Measurements from ENCODE around the gene ABCG1.

Gene ABCG1

DNA sequence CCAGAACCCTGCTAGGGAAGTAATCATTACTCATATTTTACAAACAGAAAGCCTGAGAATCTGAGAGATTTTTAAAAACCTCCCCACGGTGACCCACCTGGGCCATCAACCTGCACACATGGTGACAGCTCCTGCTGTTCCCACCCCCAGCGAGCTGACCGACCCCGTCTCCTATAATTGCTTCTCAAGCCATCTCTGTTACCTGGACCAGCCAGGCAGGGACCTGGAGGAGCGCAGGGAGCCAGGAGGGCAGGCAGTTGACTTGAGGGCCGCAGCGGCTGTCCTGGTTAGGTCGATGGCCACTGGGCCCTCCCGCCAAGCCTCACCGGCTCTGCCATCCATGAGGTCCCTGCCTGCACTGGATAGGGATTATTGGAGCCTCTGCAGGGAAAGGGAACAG, 124.2 kb downstream of the ABCG1 start:
- Histone ChIP-seq H3K4me2 (ENCODE audit: low read length) (no peak overlapping the region), H2AFZ (no peak overlapping the region), H3K27me3 (ENCODE audit: control insufficient read depth, insufficient read depth, low read length) (no peaks in the 10 kb centered on the region), H3K4me3 (ENCODE audit: low read depth, low read length) (no peak overlapping the region), H3K9ac (no peak overlapping the region), H3K27ac (no peak overlapping the region), H3K79me2 (no peaks in the 10 kb centered on the region), H3K9me3 (ENCODE audit: control insufficient read depth, low read length) (no peaks in the 10 kb centered on the region), H3K36me3 (ENCODE audit: control insufficient read depth, insufficient read depth, low read length) (no peaks in the 10 kb centered on the region), H3K4me1 (no peaks in the 10 kb centered on the region)
- TF ChIP-seq, protein P1, sequence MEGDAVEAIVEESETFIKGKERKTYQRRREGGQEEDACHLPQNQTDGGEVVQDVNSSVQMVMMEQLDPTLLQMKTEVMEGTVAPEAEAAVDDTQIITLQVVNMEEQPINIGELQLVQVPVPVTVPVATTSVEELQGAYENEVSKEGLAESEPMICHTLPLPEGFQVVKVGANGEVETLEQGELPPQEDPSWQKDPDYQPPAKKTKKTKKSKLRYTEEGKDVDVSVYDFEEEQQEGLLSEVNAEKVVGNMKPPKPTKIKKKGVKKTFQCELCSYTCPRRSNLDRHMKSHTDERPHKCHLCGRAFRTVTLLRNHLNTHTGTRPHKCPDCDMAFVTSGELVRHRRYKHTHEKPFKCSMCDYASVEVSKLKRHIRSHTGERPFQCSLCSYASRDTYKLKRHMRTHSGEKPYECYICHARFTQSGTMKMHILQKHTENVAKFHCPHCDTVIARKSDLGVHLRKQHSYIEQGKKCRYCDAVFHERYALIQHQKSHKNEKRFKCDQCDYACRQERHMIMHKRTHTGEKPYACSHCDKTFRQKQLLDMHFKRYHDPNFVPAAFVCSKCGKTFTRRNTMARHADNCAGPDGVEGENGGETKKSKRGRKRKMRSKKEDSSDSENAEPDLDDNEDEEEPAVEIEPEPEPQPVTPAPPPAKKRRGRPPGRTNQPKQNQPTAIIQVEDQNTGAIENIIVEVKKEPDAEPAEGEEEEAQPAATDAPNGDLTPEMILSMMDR (IDR thresholded peaks at IDR 0.05): no peak

DNA sequence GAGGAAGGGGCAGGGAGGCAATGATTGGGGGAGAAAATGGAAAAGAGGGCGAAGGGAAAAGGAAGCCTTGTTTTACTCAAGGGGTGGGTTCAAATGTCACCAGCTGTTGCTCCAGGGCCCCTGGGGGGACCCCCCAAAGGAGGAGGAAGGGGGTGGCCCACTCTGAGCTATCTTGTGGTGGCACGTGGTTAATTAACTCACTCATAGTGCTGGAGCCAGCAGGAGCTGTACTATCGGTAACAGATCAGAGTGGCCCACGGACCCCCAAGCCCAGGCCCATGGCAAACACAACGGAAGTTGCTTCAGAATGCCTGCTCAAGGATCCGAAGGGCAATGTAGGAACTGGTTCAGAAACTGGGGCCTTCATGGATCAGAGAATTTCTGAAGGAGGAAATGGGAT, 124.6 kb downstream of the ABCG1 start:
- Histone ChIP-seq H3K4me1 (no peaks in the 10 kb centered on the region), H3K9me3 (ENCODE audit: control insufficient read depth, low read length) (no peaks in the 10 kb centered on the region), H2AFZ (no peak overlapping the region), H3K9ac (no peak overlapping the region), H3K4me2 (ENCODE audit: low read length) (no peak overlapping the region), H3K36me3 (ENCODE audit: control insufficient read depth, insufficient read depth, low read length) (no peaks in the 10 kb centered on the region), H3K27me3 (ENCODE audit: control insufficient read depth, insufficient read depth, low read length) (no peaks in the 10 kb centered on the region), H3K79me2 (no peaks in the 10 kb centered on the region), H3K4me3 (ENCODE audit: low read depth, low read length) (no peak overlapping the region), H3K27ac (no peak overlapping the region)
- TF ChIP-seq, protein P1 (IDR thresholded peaks at IDR 0.05): no peak

DNA sequence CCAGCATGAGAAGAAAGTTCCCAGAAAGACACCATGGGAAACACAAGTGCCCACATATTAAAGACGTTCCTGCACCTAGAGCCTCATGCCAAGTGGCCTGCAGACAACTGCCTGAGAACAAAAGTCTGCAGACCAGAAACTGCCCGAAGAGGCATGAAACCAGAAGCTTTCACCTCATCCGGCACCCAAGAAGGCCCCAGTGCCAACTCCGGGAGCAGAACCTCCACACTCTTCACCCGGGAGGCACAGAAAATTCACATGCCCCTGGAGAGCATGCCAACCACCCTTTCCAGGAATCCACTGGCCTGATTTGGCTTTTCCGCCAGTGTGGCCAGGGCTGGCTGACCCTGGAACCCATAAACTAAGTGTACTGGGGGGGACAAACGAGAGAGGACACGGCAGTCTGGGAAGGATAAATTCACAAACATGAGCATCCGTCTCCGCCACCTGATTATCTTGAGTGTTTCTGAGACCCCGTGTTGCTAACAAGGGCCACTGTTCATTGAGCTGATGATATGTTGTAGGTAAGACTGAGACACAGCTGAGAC, 125.1 kb downstream of the ABCG1 start:
- no peaks in the 10 kb centered on the region for H3K27me3 ChIP-seq (ENCODE audit: control insufficient read depth, insufficient read depth, low read length)
- no peak overlapping the region for H3K4me3 ChIP-seq (ENCODE audit: low read depth, low read length)
- no peak overlapping the region for H2AFZ ChIP-seq
- H3K4me2 ChIP-seq (ENCODE audit: low read length): no peak overlapping the region
- H3K79me2 ChIP-seq: no peaks in the 10 kb centered on the region
- H3K9ac ChIP-seq: no peak overlapping the region
- H3K36me3 ChIP-seq (ENCODE audit: control insufficient read depth, insufficient read depth, low read length): no peaks in the 10 kb centered on the region
- TF ChIP-seq, protein P1 (IDR thresholded peaks at IDR 0.05): no peak
- H3K9me3 ChIP-seq (ENCODE audit: control insufficient read depth, low read length): no peaks in the 10 kb centered on the region
- H3K4me1 ChIP-seq: no peaks in the 10 kb centered on the region
- H3K27ac ChIP-seq: no peak overlapping the region

DNA sequence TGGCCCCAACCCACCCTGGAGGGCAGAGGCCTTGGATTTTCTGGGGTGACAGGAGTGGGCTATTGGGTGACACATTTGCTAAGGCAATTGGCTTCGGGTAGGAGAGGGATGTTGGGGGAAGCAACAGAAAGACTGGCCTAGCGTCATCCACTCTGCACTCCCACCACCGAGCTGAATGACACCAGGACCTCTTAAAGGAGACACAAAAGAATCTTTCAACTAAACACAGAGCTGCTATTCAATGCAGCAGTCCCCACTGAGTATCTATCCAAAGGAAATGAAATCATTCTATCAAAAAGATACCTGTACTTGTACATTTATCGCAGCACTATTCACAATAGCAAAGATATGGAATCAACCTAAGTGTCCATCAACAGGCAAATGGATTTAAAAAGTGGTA, 125.7 kb downstream of the ABCG1 start:
- TF ChIP-seq, protein P1 (IDR thresholded peaks at IDR 0.05): no peak
- Histone ChIP-seq H3K79me2 (no peaks in the 10 kb centered on the region), H3K27me3 (ENCODE audit: control insufficient read depth, insufficient read depth, low read length) (no peaks in the 10 kb centered on the region), H3K4me3 (ENCODE audit: low read depth, low read length) (no peak overlapping the region), H2AFZ (no peak overlapping the region), H3K4me1 (no peaks in the 10 kb centered on the region), H3K9me3 (ENCODE audit: control insufficient read depth, low read length) (no peaks in the 10 kb centered on the region), H3K9ac (no peak overlapping the region), H3K36me3 (ENCODE audit: control insufficient read depth, insufficient read depth, low read length) (no peaks in the 10 kb centered on the region), H3K4me2 (ENCODE audit: low read length) (no peak overlapping the region), H3K27ac (no peak overlapping the region)

DNA sequence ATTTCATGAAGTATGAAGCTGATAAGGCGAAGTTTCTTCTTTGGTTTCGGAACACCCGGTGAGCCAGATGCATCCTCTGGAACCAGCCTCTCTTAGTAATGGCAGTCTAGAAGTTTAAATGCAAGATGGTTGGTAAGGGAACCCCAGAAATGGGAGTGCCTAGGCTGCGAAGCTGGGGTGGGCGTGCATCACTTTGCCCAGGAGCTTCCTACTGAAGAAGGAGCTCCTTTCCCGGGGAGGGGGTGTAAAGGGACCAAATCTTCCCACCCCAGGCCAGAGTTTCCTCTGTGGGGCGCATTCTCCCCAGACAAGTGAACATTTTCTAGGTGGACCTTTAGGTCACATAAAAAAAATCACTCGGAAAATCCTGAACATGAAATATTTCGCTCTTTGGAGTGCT, 127.5 kb downstream of the ABCG1 start:
- H3K79me2 ChIP-seq: no peaks in the 10 kb centered on the region
- H3K9me3 ChIP-seq (ENCODE audit: control insufficient read depth, low read length): no peaks in the 10 kb centered on the region
- TF ChIP-seq, protein P1 (IDR thresholded peaks at IDR 0.05): no peak
- no peak overlapping the region for H3K27ac ChIP-seq
- no peak overlapping the region for H2AFZ ChIP-seq
- H3K27me3 ChIP-seq (ENCODE audit: control insufficient read depth, insufficient read depth, low read length): no peaks in the 10 kb centered on the region
- H3K4me2 ChIP-seq (ENCODE audit: low read length): no peak overlapping the region
- no peak overlapping the region for H3K4me3 ChIP-seq (ENCODE audit: low read depth, low read length)
- no peaks in the 10 kb centered on the region for H3K4me1 ChIP-seq
- H3K36me3 ChIP-seq (ENCODE audit: control insufficient read depth, insufficient read depth, low read length): no peaks in the 10 kb centered on the region
- H3K9ac ChIP-seq: no peak overlapping the region

Measured in parathyroid adenoma (tissue), 2 donors.